T47D (cell line): ENCODE data around the gene RBAK.
"Not testable (repeated sequence)": the region's sequence is repeated elsewhere in the genome, so short reads cannot be mapped to it uniquely, and the experiment has no call there.

Experiments
- DNase-seq, 2 experiments: peaks; one replicate each; pipeline versions ENCODE4 v3.0.0 to v3.0.0-alpha.2; 2011 to 2012; ENCODE audit warnings: low read depth in 1 of 2, low spot score in 1 of 2
- JUND ChIP-seq: IDR thresholded peaks from 2 replicates; pipeline ENCODE4 v1.6.1; 2012; ENCODE audit warnings: low read depth
- in situ Hi-C: cut with HindIII; loops from 2 replicates; pipeline ENCODE4 v1.10.0; 2016; ENCODE audit warnings: low sequenced_read_pairs, low pct_unique_long_range_greater_than_20kb

RBAK gene

DNA sequence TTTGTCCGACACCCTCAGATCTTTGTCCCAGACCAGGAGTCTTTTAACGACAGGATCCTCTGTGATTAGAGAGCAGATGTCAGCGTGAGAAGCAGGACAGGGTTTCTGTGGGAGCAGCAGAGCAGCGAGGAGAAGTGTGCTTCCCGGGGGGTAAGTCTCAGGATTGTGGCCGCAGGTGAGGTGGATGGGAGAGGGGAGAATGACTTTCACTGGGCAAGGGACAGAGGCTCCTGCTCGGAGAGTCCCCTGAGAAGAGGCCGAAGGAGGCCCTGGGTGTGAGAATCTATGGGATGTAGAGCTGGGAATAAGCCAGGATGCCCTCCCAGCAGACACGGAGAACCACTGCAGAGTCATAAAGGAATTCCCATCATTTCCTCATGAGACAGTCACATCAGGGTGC is 10.4 kb upstream of the RBAK start:
- no peak for TF ChIP-seq JUND
- in situ Hi-C loops: no loop called here
- no peak for DNase-seq

DNA sequence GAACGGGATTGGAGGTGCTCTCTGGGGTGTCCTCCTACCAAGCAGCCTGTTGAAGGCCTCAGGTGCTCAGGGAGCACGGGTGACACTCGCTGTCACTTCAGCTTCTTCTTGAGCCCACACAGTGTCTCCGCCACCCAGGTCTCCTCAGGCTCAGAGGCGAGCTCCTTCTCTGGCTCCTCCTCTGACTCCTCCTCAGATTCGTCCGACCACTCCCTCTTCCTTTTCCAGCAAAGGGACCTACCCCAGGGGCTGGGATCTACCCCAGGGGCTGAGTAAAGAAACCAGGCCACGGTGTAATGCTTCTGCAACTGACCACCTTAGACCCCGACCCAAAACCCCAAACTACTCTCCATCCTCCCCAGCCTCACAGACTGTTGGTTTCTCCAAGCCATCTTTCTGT is 9.2 kb upstream of the RBAK start:
- no peak for TF ChIP-seq JUND
- in situ Hi-C loops: no loop called here
- no peak for DNase-seq

DNA sequence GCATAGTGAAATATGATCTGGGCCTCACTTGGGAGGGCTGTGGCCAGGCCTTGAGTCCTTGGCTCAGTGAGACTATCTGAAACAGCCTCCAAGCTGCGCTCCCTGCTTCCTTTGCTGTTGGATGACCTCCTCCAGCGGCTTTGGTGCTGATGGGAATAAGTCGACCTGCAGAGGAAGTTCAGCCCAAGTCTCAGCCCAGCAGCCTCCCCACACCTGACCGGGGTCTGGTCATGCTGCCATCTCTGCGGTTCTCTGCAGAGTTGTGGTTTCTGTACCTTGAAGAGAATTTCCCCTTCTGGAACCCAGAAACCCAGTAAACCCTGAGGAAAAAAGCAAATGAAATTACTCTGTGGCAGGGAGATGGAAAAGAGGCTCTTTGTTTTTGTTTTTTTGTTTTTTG is 4.6 kb upstream of the RBAK start:
- in situ Hi-C loops: no loop called here
- DNase-seq: no peak
- TF ChIP-seq JUND: no peak

DNA sequence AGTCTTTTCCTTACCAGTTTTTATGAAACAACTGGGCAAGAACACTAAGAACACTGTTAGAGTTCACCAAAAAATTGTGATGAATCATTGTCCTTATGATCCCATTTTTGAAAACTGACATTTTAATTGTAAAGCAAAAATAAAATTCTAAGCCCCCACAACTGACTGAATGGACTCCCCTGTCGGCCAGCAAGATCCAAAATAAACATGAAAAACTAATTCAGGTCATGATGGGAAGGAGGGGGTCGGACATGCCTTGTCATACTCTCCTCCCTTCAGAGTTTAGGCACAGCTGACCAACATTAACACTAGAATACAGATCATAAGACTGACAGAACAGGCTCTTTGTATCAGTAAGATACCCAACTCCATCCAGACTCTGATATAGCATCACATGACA is 2.0 kb upstream of the RBAK start:
- TF ChIP-seq JUND: no peak
- in situ Hi-C loops: no loop called here
- DNase-seq: no peak

DNA sequence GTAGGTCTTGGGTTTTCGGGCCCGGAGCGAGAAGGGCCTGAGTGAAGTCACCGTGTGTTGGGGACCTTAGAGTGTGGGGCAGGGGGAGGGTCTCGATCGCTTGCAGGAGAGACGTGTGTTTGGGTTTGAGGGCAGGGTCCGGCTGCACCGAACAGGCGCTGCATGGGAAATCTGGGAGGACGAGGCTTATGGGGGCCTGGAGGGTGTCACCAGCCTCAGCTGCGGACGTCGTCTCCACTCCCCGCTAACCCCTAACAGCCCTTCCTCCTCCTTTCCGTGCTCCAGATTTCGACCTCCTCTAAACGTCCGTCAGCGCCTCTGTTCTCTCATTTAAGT is 705 bp downstream of the RBAK start:
- in situ Hi-C loops: not testable (repeated sequence)

DNA sequence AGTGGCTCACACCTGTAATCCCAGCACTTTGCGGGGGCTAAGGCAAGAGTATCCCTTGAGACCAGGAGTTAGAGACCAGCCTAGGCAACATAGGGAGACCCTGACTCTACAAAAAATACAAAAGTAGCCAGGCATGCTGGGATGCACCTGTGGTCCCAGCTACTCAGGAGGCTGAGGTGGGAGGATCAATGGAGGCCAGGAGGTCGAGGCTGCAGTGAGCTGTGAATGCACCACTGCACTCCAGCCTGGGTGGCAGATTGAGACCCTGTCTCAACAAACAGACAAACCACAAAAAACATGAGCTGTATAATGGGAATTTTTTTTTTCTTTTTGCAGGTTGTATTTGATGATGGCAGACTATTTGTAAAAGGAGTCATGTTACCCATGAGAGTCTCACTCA is 1.5 kb downstream of the RBAK start:
- DNase-seq, in situ Hi-C loops: not testable (repeated sequence)

More for the DNA sequence above, 705 bp downstream of the RBAK start:
- DNase-seq: not testable (repeated sequence)

DNA sequence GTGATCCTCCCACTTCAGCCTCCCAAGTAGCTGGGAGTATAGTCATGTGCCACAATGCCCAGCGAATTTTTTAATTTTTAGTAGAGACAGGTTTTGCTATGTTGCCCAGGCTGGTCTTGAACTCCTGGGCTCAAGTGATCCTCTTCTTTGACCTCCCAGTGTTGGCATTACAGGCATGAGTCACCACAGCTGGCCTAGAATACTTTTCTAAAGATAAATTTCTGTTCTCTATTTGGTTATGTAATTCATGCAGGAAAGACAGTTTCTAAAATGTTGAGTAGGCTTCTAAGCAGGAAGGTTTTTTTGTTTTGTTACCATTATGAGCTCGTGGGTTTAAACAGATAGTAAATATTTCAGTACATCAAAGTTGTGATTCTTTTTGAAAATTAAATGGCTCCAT is 5.0 kb downstream of the RBAK start:
- TF ChIP-seq JUND: no peak
- DNase-seq: no peak
- in situ Hi-C loops: no loop called here

DNA sequence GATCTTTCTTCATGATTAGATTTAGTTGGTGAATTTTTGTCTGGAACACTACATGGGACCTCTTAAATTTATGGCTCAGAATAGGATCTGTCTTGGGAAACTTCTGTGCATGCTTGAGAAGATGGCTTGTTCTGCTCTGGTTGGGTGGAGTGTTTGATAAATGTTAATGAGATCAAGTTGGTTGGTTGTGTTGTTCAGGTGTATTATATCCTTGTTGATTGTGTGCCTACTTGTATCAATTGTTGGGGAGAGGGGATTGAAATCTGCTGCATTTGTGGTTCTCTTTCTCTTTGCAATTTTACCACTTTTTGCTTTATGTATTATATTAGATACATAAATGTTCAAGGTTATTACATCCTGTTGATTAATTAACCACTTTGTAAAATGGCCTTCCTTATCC is 6.1 kb downstream of the RBAK start:
- in situ Hi-C loops, DNase-seq: not testable (repeated sequence)

DNA sequence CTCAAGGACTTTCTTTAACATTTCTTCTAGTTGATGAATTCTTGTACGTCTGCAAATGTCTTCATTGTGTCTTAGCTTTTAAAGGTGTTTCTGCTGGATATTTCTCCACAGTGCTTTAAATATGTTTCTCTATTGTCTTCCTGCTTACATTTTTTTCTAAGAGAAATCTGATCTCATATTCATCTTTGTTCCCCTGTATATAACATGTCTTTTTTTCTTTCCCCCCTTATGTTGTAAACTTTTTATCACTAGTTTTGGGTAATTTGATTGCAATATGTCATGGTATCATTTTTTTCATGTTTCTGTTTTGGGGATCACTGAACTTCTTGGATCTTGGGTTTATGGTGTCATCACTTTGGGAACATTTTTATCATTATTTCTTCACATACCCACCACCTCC is 7.5 kb downstream of the RBAK start:
- TF ChIP-seq JUND: no peak
- no peak for DNase-seq
- in situ Hi-C loops: no loop called here

DNA sequence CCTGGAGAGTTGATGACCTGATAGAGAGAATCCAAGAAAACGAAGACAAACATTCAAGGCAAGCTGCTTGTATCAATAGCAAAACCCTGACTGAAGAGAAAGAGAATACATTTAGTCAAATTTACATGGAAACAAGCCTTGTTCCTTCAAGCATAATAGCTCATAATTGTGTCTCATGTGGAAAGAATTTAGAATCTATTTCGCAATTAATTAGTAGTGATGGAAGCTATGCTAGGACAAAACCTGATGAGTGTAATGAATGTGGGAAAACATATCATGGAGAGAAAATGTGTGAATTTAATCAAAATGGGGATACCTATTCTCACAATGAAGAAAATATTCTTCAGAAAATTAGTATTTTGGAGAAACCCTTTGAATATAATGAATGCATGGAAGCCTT is 18.0 kb downstream of the RBAK start:
- TF ChIP-seq JUND: no peak
- no peak for DNase-seq
- in situ Hi-C loops: no loop called here

DNA sequence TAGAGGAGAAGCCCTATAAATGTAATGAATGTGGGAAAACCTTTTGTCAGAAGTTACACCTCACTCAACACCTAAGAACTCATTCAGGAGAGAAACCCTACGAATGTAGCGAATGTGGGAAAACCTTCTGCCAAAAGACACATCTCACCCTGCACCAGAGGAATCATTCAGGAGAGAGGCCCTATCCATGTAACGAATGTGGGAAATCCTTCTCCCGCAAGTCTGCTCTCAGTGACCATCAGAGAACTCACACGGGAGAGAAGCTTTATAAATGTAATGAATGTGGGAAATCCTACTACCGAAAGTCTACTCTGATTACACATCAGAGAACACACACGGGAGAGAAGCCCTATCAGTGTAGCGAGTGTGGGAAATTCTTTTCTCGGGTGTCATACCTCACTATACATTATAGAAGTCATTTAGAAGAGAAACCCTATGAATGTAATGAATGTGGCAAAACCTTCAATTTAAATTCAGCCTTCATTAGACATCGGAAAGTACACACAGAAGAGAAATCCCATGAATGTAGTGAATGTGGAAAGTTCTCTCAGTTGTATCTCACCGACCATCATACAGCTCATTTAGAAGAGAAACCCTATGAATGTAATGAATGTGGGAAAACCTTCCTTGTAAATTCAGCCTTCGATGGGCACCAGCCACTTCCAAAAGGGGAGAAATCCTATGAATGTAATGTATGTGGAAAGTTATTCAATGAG is 18.9 kb downstream of the RBAK start:
- in situ Hi-C loops: no loop called here
- peak in 1 of 2 experiments; percentile 41 for DNase-seq
- TF ChIP-seq JUND: no peak

DNA sequence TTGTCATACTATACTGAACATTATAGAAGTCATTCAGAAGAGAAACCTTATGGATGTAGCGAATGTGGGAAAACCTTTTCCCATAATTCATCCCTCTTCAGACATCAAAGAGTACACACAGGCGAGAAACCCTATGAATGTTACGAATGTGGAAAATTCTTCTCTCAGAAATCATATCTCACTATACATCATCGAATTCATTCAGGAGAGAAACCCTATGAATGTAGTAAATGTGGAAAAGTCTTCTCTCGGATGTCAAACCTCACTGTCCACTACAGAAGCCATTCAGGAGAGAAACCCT is 19.4 kb downstream of the RBAK start:
- in situ Hi-C loops: no loop called here
- no peak for TF ChIP-seq JUND
- DNase-seq: no peak

DNA sequence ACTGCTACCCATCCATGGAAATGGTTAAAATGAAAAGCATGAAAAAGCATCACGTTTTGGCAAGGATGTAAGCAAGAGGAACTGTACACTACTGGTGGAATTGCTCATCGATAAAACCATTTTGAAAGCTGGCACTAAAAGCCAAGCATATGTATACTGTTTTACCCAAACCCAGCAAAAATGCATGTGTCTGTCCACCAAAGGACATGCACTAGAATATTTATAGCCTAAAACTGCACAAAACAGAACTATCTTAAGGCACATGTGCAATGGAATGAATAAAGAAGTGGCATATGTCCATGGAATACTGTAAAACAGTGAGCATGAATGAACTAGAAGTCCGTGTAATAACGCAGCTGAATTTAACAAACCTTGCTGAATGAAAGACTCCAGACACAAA is 22.9 kb downstream of the RBAK start:
- in situ Hi-C loops: no loop called here
- no peak for DNase-seq
- TF ChIP-seq JUND: no peak

DNA sequence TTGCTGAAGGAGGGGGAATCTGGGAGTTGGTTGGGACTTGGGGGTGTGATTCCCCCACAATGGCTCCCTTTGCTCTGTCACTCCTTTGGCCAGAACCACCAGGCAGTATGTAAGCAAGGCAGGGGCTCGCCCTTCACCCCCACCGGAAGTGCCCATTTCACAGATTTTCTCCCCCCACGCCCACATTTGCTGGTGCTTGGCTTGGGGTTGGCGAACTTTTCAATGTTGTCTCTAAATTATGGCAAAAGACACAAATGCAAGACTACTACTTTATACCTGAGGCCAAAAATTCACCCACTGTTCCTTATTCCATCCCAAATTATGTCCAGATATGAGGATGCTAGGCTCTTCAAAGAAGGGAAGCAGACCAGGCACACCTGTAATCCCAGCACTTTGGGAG is 24.5 kb downstream of the RBAK start:
- 0 out of 2 replicates have a peak, but pooled peaks have one; percentile 13 for TF ChIP-seq JUND
- in situ Hi-C loops: no loop called here
- DNase-seq: no peak

DNA sequence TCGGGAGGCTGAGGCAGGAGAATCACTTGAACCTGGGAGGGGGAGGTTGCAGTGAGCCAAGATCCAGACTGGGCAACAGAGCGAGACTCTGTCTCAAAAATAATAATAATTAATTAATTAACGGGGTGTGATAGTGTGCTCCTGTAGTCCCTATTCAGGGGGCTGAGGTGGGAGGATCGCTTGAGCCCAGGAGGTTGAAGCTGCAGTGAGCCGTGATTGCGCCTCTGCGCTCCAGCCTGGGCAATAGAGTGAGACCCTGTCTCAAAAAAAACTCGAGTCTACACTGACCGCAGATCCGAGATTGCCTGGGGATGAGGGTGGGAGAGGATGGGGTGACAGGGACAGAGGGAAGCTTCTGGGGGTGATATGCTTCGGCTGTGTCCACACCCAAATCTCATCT is 29.5 kb downstream of the RBAK start:
- DNase-seq, in situ Hi-C loops: not testable (repeated sequence)
